ENCODE measurements around the gene JAZF1.

The JAZF1 gene

DNA sequence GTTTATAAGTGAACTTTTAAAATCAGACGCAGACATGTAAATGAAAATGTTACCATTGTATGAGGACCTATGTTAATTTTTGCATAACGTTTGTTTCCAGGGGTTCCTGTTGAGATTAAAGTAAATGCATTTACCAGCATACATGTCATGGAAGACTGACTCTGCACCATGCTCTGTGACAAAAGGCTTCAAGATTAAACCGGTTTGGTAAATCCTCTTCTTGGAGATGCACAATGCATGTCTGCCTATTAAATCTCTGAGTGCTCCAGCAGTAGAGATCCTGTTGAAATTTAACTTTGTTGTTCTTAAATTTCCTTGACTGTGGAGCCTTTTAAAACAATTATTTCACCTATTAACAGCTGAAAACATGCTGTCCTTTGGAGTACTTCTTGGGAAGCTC, 36.5 kb upstream of the JAZF1 start:
- Histone ChIP-seq H3K9me2 (ENCODE audit: low read depth, low read length) (no peaks in the 10 kb centered on the region), H3K79me2 (ENCODE audit: insufficient read depth, low read length) (no peaks in the 10 kb centered on the region), H3K4me3 (ENCODE audit: low read depth, low read length, poor library complexity, severe bottlenecking) (no peak overlapping the region), H4K20me1 (ENCODE audit: insufficient read depth, low read length) (no peaks in the 10 kb centered on the region), H3K36me3 (ENCODE audit: insufficient read depth, low read length) (no peaks in the 10 kb centered on the region), H3K9ac (ENCODE audit: low read length) (no peak overlapping the region), H3K27ac (ENCODE audit: low read depth, low read length, poor library complexity, severe bottlenecking) (no peak overlapping the region), H3K27me3 (ENCODE audit: insufficient read depth, low read length) (no peaks in the 10 kb centered on the region), H2AFZ (ENCODE audit: low read length) (no peak overlapping the region), H3K4me1 (ENCODE audit: insufficient read depth, low read length, severe bottlenecking) (no peaks in the 10 kb centered on the region), H3K9me3 (ENCODE audit: low read length) (no peaks in the 10 kb centered on the region), H3F3A (ENCODE audit: insufficient read depth, low read length) (no peaks in the 10 kb centered on the region), H3K4me2 (ENCODE audit: low read length) (no peak overlapping the region)
- no peak for TF ChIP-seq EZH2 (IDR thresholded peaks at IDR 0.05; ENCODE audit: borderline replicate concordance, low read length)
- TF ChIP-seq, protein P1, sequence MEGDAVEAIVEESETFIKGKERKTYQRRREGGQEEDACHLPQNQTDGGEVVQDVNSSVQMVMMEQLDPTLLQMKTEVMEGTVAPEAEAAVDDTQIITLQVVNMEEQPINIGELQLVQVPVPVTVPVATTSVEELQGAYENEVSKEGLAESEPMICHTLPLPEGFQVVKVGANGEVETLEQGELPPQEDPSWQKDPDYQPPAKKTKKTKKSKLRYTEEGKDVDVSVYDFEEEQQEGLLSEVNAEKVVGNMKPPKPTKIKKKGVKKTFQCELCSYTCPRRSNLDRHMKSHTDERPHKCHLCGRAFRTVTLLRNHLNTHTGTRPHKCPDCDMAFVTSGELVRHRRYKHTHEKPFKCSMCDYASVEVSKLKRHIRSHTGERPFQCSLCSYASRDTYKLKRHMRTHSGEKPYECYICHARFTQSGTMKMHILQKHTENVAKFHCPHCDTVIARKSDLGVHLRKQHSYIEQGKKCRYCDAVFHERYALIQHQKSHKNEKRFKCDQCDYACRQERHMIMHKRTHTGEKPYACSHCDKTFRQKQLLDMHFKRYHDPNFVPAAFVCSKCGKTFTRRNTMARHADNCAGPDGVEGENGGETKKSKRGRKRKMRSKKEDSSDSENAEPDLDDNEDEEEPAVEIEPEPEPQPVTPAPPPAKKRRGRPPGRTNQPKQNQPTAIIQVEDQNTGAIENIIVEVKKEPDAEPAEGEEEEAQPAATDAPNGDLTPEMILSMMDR (IDR thresholded peaks at IDR 0.05; ENCODE audit: low read length) = no peak

DNA sequence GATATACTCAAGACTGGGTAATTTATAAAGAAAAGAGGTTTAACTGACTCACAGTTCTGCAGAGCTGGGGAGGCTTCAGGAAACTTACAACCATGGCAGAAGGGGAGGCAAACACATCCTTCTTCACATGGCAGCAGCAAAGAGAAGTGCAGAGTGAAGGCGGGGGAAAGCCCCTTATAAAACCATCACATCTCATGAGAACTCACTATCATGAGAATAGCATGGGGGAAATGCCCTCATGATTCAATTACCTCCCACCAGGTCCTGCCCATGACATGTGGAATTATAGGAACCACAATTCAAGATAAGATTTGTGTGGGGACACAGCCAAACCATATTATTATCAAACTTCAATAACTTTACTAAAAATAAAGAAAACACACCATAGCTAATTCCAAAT, 30.4 kb upstream of the JAZF1 start:
- H3K27me3 ChIP-seq (ENCODE audit: insufficient read depth, low read length) = peaks cover 3% of the 10 kb centered on the region; the same call in 1 of the 2 replicates
- no peaks in the 10 kb centered on the region for H3K36me3 ChIP-seq (ENCODE audit: insufficient read depth, low read length)
- no peak for TF ChIP-seq EZH2 (IDR thresholded peaks at IDR 0.05; ENCODE audit: borderline replicate concordance, low read length)
- TF ChIP-seq, protein P1 (IDR thresholded peaks at IDR 0.05; ENCODE audit: low read length) = no peak
- no peaks in the 10 kb centered on the region for H3K4me1 ChIP-seq (ENCODE audit: insufficient read depth, low read length, severe bottlenecking)
- no peak overlapping the region for H3K4me2 ChIP-seq (ENCODE audit: low read length)
- no peaks in the 10 kb centered on the region for H4K20me1 ChIP-seq (ENCODE audit: insufficient read depth, low read length)
- no peaks in the 10 kb centered on the region for H3F3A ChIP-seq (ENCODE audit: insufficient read depth, low read length)
- H3K79me2 ChIP-seq (ENCODE audit: insufficient read depth, low read length) = no peaks in the 10 kb centered on the region
- no peak overlapping the region for H2AFZ ChIP-seq (ENCODE audit: low read length)
- H3K27ac ChIP-seq (ENCODE audit: low read depth, low read length, poor library complexity, severe bottlenecking) = no peak overlapping the region
- no peak overlapping the region for H3K9ac ChIP-seq (ENCODE audit: low read length)
- H3K9me3 ChIP-seq (ENCODE audit: low read length) = peaks cover 6% of the 10 kb centered on the region; the same call in 1 of the 2 replicates
- H3K4me3 ChIP-seq (ENCODE audit: low read depth, low read length, poor library complexity, severe bottlenecking) = no peak overlapping the region
- no peaks in the 10 kb centered on the region for H3K9me2 ChIP-seq (ENCODE audit: low read depth, low read length)

DNA sequence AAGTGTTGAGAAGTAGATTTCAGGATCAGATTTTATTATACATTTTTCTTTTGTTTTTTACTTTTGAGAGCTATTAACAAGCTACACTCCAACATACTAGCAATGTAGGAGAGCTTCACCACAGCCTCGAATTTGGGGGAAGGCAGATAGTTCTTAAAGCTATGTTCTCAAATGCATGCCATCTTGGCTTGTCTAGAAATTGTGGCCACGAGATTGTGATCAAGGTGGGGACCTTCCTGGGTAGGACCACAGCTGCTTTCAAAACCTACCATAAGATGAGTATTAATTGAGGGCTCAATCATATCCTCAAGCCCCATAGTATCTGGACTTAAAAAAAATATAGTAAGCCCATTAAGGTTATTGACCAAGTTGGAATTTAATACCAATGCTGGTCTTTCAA, 27.9 kb upstream of the JAZF1 start:
- Histone ChIP-seq H3K27me3 (ENCODE audit: insufficient read depth, low read length) (peaks cover 3% of the 10 kb centered on the region; the same call in 1 of the 2 replicates), H3K9ac (ENCODE audit: low read length) (no peak overlapping the region), H3K79me2 (ENCODE audit: insufficient read depth, low read length) (no peaks in the 10 kb centered on the region), H3K4me2 (ENCODE audit: low read length) (no peak overlapping the region), H3K9me3 (ENCODE audit: low read length) (peaks cover 6% of the 10 kb centered on the region; the same call in 1 of the 2 replicates), H3K4me1 (ENCODE audit: insufficient read depth, low read length, severe bottlenecking) (no peaks in the 10 kb centered on the region), H3K4me3 (ENCODE audit: low read depth, low read length, poor library complexity, severe bottlenecking) (no peak overlapping the region), H3K27ac (ENCODE audit: low read depth, low read length, poor library complexity, severe bottlenecking) (no peak overlapping the region), H2AFZ (ENCODE audit: low read length) (no peak overlapping the region), H3F3A (ENCODE audit: insufficient read depth, low read length) (no peaks in the 10 kb centered on the region), H3K36me3 (ENCODE audit: insufficient read depth, low read length) (no peaks in the 10 kb centered on the region), H4K20me1 (ENCODE audit: insufficient read depth, low read length) (no peaks in the 10 kb centered on the region), H3K9me2 (ENCODE audit: low read depth, low read length) (no peaks in the 10 kb centered on the region)
- no peak for TF ChIP-seq EZH2 (IDR thresholded peaks at IDR 0.05; ENCODE audit: borderline replicate concordance, low read length)
- TF ChIP-seq, protein P1 (IDR thresholded peaks at IDR 0.05; ENCODE audit: low read length) = no peak

All from OCI-LY1 (cell line).